Measurements from ENCODE around the gene C1orf167.

The C1orf167 gene

GRCh38 chr1:11804666-11805421, 42.9 kb downstream of the C1orf167 start:
- peak overlapping the region; percentile 98 for H3K4me3 ChIP-seq (ENCODE audit: low read length)
- no peaks in the 10 kb centered on the region for H3K27me3 ChIP-seq (ENCODE audit: low read depth, low read length)
- peak overlapping the region; percentile 90 for H3K9ac ChIP-seq (ENCODE audit: low read length)
- peaks cover 21% of the 10 kb centered on the region for H3K79me2 ChIP-seq (ENCODE audit: low read length)
- H3K9me3 ChIP-seq (ENCODE audit: insufficient read depth, low read length), result no peaks in the 10 kb centered on the region
- H3K4me2 ChIP-seq (ENCODE audit: low read length), result peak overlapping the region; percentile 99
- TF ChIP-seq CTCF (IDR thresholded peaks at IDR 0.05; ENCODE audit: low read depth, low read length) (no peak), EZH2phosphoT487 (IDR thresholded peaks at IDR 0.05; ENCODE audit: low read depth) (no peak)
- H2AFZ ChIP-seq (ENCODE audit: low read depth, low read length), result no peak overlapping the region; the same call in 1 of the 2 replicates
- H3K4me1 ChIP-seq (ENCODE audit: low read length), result peaks cover 21% of the 10 kb centered on the region
- peaks cover 10% of the 10 kb centered on the region for H3K36me3 ChIP-seq (replicated peaks; ENCODE audit: low read depth, low read length)
- no peaks in the 10 kb centered on the region for H4K20me1 ChIP-seq (ENCODE audit: insufficient read depth, low read length)
- H3K27ac ChIP-seq (ENCODE audit: low read length), result peak overlapping the region; percentile 49; the same call in 1 of the 2 replicates

- Histone ChIP-seq H3K9me3 (ENCODE audit: insufficient read depth, low read length) (no peaks in the 10 kb centered on the region), H4K20me1 (ENCODE audit: insufficient read depth, low read length) (no peaks in the 10 kb centered on the region), H3K4me1 (ENCODE audit: low read length) (peaks cover 21% of the 10 kb centered on the region), H3K27ac (ENCODE audit: low read length) (peak within 1 kb of the TSS; percentile 61), H3K9ac (ENCODE audit: low read length) (peak within 1 kb of the TSS; percentile 90), H3K4me3 (ENCODE audit: low read length) (peak within 1 kb of the TSS; percentile 98), H3K79me2 (ENCODE audit: low read length) (peaks cover 21% of the 10 kb centered on the region), H3K4me2 (ENCODE audit: low read length) (peak within 1 kb of the TSS; percentile 99), H3K27me3 (ENCODE audit: low read depth, low read length) (no peaks in the 10 kb centered on the region), H3K36me3 (replicated peaks; ENCODE audit: low read depth, low read length) (peaks cover 14% of the 10 kb centered on the region), H2AFZ (ENCODE audit: low read depth, low read length) (peak within 1 kb of the TSS; percentile 62; the same call in 1 of the 2 replicates)
- TF ChIP-seq EZH2phosphoT487 (IDR thresholded peaks at IDR 0.05; ENCODE audit: low read depth) (no peak), CTCF (IDR thresholded peaks at IDR 0.05; ENCODE audit: low read depth, low read length) (no peak)
Measured at GRCh38 chr1:11805422-11806306, 43.7 kb downstream of the C1orf167 start, which contains the start of the genes CLCN6 and MTHFR. Gene CLCN6, plus strand, starts transcription at chr1:11806191. Its CDS starts 72 bp downstream, at chr1:11806263. Gene MTHFR, minus strand, starts transcription at chr1:11805964. Its CDS starts 2,848 bp downstream, at chr1:11803116.

GRCh38 chr1:11806307-11806936, 44.4 kb downstream of the C1orf167 start:
- peak overlapping the region; percentile 98 for H3K4me3 ChIP-seq (ENCODE audit: low read length)

More at GRCh38 chr1:11806307-11806936, 44.4 kb downstream of the C1orf167 start:
- Histone ChIP-seq H3K79me2 (ENCODE audit: low read length) (peaks cover 21% of the 10 kb centered on the region), H3K36me3 (replicated peaks; ENCODE audit: low read depth, low read length) (peaks cover 14% of the 10 kb centered on the region), H4K20me1 (ENCODE audit: insufficient read depth, low read length) (no peaks in the 10 kb centered on the region), H3K4me1 (ENCODE audit: low read length) (peaks cover 21% of the 10 kb centered on the region), H3K4me2 (ENCODE audit: low read length) (peak overlapping the region; percentile 91), H3K27ac (ENCODE audit: low read length) (peak overlapping the region; percentile 61), H3K27me3 (ENCODE audit: low read depth, low read length) (no peaks in the 10 kb centered on the region), H3K9me3 (ENCODE audit: insufficient read depth, low read length) (no peaks in the 10 kb centered on the region), H2AFZ (ENCODE audit: low read depth, low read length) (0 out of 2 replicates have a peak overlapping the region, but pooled peaks have one; percentile 62), H3K9ac (ENCODE audit: low read length) (peak overlapping the region; percentile 87)
- TF ChIP-seq EZH2phosphoT487 (IDR thresholded peaks at IDR 0.05; ENCODE audit: low read depth) (no peak), CTCF (IDR thresholded peaks at IDR 0.05; ENCODE audit: low read depth, low read length) (no peak)

Data from OCI-LY3 (cell line).